Upper lobe of right lung (tissue), 1 donor: ENCODE measurements around the gene KRT14. TPM values are rescaled to one million over a fixed set of nuclear protein-coding genes. Genes with fewer than 3 reads are reported as not detected.

Experiments
- ATAC-seq: fragments of 200-7000 bp; cut with Tn5 transposase; one replicate; pipeline ENCODE4 v1.9.1; 2020; ENCODE audit warnings: mild to moderate bottlenecking, moderate library complexity
- DNase-seq: peaks from one replicate; pipeline ENCODE4 v3.0.0-alpha.2; 2020
- H3K27ac ChIP-seq: fragments of 200-600 bp; one replicate; pipeline ENCODE4 v1.8.0; 2022
- H3K27me3 ChIP-seq: fragments of 200-600 bp; one replicate; pipeline ENCODE4 v1.8.0; 2022; ENCODE audit warnings: mild to moderate bottlenecking
- H3K36me3 ChIP-seq: fragments of 200-600 bp; one replicate; pipeline ENCODE4 v1.8.0; 2022
- H3K4me1 ChIP-seq: fragments of 200-600 bp; one replicate; pipeline ENCODE4 v1.8.0; 2022
- H3K4me3 ChIP-seq: fragments of 200-600 bp; one replicate; pipeline ENCODE4 v1.8.0; 2022; ENCODE audit warnings: mild to moderate bottlenecking
- H3K9me3 ChIP-seq: fragments of 200-600 bp; one replicate; pipeline ENCODE4 v1.8.0; 2022
- intact Hi-C: fragments of 100-400 bp; cut with DNase I; formaldehyde crosslinking; loops from one replicate; pipeline ENCODE4 v1.11.0; 2022
- total RNA-seq: library from RNA; stranded (reverse); fragmentation: NEBNext Ultra II Directional; extraction: Animal tissue kit (Norgen Biotek cat#: 25700); gene quantifications from one replicate; pipeline ENCODE4 v1.2.1, GENCODE V29; 2021
- TF ChIP-seq, protein P1 (sequence below): fragments of 200-600 bp; IDR thresholded peaks from one replicate; pipeline ENCODE4 v1.8.0; 2022; ENCODE audit warnings: antibody characterized with exemption
- donor health status: DM: no; HTN: yes; CAD: no; lungs with severe emphysema.

KRT14 gene
- total RNA-seq, 1 donor from 2014 or later: not detected

DNA sequence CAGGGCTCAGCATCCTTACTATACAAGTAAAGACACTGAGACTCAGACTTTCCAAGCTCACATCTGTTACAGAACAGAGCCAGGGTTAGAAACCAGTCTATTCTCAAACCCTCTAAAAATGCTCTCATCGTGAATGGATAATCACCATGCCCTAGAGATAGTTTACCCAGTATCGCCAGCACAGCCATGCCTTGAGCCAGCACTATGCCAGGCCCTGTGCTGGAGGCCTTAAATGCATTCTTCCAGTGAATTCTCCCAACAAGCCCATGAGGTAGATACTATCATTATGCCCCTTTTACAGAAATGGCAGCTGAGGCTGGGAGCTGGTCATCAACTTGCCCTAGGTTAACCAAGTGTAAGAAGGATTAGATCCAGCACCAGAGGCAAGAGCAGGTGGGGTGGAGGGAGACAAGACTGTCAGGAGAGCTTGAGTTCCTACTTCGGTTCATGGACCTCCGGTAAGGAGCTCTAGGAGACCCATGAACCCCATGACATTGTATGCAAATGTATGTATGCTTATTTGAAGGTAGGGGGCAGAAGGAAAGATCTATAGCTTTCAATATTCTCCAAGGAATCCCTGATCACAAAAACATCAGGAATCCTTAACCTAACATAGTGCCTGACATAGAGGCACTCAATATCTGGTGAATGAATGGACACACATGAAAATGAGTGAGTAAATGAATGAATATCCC is 5.2 kb downstream of the KRT14 start:
- Histone ChIP-seq H3K4me1 (no peaks in the 10 kb centered on the region), H3K9me3 (no peaks in the 10 kb centered on the region), H3K4me3 (no peak overlapping the region), H3K27ac (no peak overlapping the region), H3K27me3 (no peaks in the 10 kb centered on the region), H3K36me3 (no peaks in the 10 kb centered on the region)
- DNase-seq: no peak
- ATAC-seq: no peak
- TF ChIP-seq, protein P1, sequence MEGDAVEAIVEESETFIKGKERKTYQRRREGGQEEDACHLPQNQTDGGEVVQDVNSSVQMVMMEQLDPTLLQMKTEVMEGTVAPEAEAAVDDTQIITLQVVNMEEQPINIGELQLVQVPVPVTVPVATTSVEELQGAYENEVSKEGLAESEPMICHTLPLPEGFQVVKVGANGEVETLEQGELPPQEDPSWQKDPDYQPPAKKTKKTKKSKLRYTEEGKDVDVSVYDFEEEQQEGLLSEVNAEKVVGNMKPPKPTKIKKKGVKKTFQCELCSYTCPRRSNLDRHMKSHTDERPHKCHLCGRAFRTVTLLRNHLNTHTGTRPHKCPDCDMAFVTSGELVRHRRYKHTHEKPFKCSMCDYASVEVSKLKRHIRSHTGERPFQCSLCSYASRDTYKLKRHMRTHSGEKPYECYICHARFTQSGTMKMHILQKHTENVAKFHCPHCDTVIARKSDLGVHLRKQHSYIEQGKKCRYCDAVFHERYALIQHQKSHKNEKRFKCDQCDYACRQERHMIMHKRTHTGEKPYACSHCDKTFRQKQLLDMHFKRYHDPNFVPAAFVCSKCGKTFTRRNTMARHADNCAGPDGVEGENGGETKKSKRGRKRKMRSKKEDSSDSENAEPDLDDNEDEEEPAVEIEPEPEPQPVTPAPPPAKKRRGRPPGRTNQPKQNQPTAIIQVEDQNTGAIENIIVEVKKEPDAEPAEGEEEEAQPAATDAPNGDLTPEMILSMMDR: no peak
- intact Hi-C loops: no loop called here

DNA sequence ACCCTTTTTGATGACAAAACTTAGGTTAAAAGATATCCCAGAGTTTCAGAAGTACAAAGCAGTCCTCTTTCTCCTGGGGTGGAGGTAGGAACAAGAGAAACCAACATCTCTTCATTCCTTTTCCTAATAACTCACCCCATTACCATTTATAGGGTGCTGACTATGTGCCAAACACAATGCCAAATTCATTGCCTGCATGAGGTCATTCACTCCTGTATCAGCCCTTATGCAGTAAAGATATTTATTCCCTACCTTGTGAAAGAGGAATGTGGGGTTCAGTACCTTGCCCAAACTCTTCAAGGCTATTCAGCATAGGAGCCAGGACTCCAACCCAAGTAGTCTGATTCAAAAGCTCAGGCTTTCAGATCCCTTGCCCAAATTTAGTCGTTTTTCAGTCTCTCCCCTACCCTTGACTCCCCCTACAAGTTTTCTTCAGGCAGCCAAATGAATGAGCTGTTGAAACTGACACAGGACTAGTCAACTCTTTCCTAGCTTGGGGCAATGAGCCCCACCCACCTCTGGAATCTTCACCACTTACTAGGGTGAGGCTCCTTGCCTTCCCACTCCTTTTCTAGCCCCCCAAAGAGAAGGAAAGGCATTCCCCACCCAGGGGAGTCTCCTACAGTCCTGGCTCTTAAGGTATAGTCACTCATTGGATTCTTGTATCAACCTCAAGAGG is 5.9 kb downstream of the KRT14 start:
- intact Hi-C loops: no loop called here
- H3K4me3 ChIP-seq: no peak overlapping the region
- DNase-seq (no peak), ATAC-seq (no peak)
- TF ChIP-seq, protein P1: no peak
- no peaks in the 10 kb centered on the region for H3K4me1 ChIP-seq
- no peaks in the 10 kb centered on the region for H3K27me3 ChIP-seq
- H3K9me3 ChIP-seq: no peaks in the 10 kb centered on the region
- no peaks in the 10 kb centered on the region for H3K36me3 ChIP-seq
- H3K27ac ChIP-seq: no peak overlapping the region

GRCh38 chr17:41580244-41580575 is 6.5 kb downstream of the KRT14 start:
- TF ChIP-seq, protein P1: no peak
- Histone ChIP-seq H3K4me3 (no peak overlapping the region), H3K27me3 (no peaks in the 10 kb centered on the region), H3K27ac (no peak overlapping the region), H3K4me1 (no peaks in the 10 kb centered on the region), H3K36me3 (no peaks in the 10 kb centered on the region), H3K9me3 (no peaks in the 10 kb centered on the region)
- no peak for DNase-seq
- no peak for ATAC-seq
- intact Hi-C loops: no loop called here

GRCh38 chr17:41579484-41580243 is 7.0 kb downstream of the KRT14 start:
- H3K4me3 ChIP-seq: no peak overlapping the region

GRCh38 chr17:41578971-41579370 is 7.7 kb downstream of the KRT14 start:
- Histone ChIP-seq H3K36me3 (no peaks in the 10 kb centered on the region), H3K4me1 (no peaks in the 10 kb centered on the region), H3K4me3 (no peak overlapping the region), H3K27ac (no peak overlapping the region), H3K27me3 (no peaks in the 10 kb centered on the region), H3K9me3 (no peaks in the 10 kb centered on the region)
- DNase-seq (no peak), ATAC-seq (no peak)
- intact Hi-C loops: no loop called here
- TF ChIP-seq, protein P1: no peak

More at GRCh38 chr17:41579484-41580243, 7.0 kb downstream of the KRT14 start:
- peak; percentile 77 for DNase-seq
- no peaks in the 10 kb centered on the region for H3K36me3 ChIP-seq
- H3K27me3 ChIP-seq: no peaks in the 10 kb centered on the region
- H3K4me1 ChIP-seq: no peaks in the 10 kb centered on the region
- TF ChIP-seq, protein P1: peak; percentile 65
- no peak overlapping the region for H3K27ac ChIP-seq
- ATAC-seq: peak; percentile 95
- H3K9me3 ChIP-seq: no peaks in the 10 kb centered on the region
- intact Hi-C loops: no loop called here
